ENCODE results near the gene LRRC4C. TPM values are rescaled to one million over a fixed set of nuclear protein-coding genes. Genes with fewer than 3 reads are reported as not detected.

The LRRC4C gene
- total and polyA plus RNA-seq, 2 donors (not counting 3 experiments of a cell fraction or from before 2014, with no cell fraction given), result not detected

DNA sequence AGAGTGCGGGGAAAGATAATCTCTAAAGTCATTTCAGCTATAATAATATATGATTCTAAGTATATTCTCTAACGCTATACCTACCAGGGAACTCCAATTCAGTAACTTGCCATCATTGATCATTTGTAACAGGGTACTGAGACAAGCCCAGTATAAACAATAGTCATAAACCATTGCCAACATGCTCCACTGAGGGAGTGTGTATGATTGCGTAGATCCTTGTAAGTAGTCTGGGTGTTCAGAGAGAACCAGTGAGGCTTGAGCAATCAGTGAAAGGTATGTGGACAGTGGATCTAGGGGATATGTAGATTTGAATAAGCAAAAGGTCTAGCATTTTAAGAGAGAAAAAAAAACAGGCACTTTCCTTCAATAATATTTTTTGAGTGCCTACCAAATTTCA, 1326.0 kb downstream of the LRRC4C start:
- H3K9me1 ChIP-seq (replicated peaks; ENCODE audit: control insufficient read depth, extremely low read depth, insufficient read depth, low read length), result no peaks in the 10 kb centered on the region
- no peak overlapping the region for H3K9ac ChIP-seq (replicated peaks; ENCODE audit: extremely low read depth, insufficient read depth, low read length)
- dilution Hi-C loops (cut with MboI; ENCODE audit: extremely low pct_ligation_motif_present, low sequenced_read_pairs) (no loop called here), intact Hi-C loops (cut with micrococcal nuclease) (no loop called here)
- no peaks in the 10 kb centered on the region for H3K9me3 ChIP-seq (replicated peaks; ENCODE audit: control insufficient read depth, insufficient read depth, low read length)
- H3K27me3 ChIP-seq (ENCODE audit: control insufficient read depth in 2 of 2, insufficient read depth in 2 of 2, low read length in 2 of 2), result no peaks in the 10 kb centered on the region
- DNase-seq (ENCODE audit: low read depth, low spot score) (no peak), FAIRE-seq (no peak)
- no TSS peak for BruUV-seq (replicated peaks)
- POLR2A ChIA-PET, result no interaction called here
- no peak overlapping the region for H2AFZ ChIP-seq (ENCODE audit: low read depth, low read length)
- H3K4me2 ChIP-seq (ENCODE audit: insufficient read depth, low read length), result no peak overlapping the region
- TF ChIP-seq, protein P1, sequence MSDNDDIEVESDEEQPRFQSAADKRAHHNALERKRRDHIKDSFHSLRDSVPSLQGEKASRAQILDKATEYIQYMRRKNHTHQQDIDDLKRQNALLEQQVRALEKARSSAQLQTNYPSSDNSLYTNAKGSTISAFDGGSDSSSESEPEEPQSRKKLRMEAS (IDR thresholded peaks at IDR 0.05; ENCODE audit: insufficient read depth, insufficient read length), result no peak
- TF ChIP-seq MYC (IDR thresholded peaks at IDR 0.05; ENCODE audit: low read depth, low read length) (no peak), FOS (IDR thresholded peaks at IDR 0.05; ENCODE audit: borderline replicate concordance, insufficient read depth, low read length) (no peak), EZH2 (IDR thresholded peaks at IDR 0.05; ENCODE audit: borderline replicate concordance, low read depth, low read length, severe bottlenecking) (no peak), GATA2 (IDR thresholded peaks at IDR 0.05; ENCODE audit: insufficient read depth, insufficient read length, low read depth, low read length) (no peak), POLR2A (IDR thresholded peaks at IDR 0.05; ENCODE audit: low read depth, low read length) (no peak), JUN (IDR thresholded peaks at IDR 0.05; ENCODE audit: borderline replicate concordance, insufficient read depth, insufficient read length, low read depth) (no peak), POLR2AphosphoS5 (IDR thresholded peaks at IDR 0.05; ENCODE audit: insufficient read depth, low read depth, low read length) (no peak)
- TF ChIP-seq, protein P2, sequence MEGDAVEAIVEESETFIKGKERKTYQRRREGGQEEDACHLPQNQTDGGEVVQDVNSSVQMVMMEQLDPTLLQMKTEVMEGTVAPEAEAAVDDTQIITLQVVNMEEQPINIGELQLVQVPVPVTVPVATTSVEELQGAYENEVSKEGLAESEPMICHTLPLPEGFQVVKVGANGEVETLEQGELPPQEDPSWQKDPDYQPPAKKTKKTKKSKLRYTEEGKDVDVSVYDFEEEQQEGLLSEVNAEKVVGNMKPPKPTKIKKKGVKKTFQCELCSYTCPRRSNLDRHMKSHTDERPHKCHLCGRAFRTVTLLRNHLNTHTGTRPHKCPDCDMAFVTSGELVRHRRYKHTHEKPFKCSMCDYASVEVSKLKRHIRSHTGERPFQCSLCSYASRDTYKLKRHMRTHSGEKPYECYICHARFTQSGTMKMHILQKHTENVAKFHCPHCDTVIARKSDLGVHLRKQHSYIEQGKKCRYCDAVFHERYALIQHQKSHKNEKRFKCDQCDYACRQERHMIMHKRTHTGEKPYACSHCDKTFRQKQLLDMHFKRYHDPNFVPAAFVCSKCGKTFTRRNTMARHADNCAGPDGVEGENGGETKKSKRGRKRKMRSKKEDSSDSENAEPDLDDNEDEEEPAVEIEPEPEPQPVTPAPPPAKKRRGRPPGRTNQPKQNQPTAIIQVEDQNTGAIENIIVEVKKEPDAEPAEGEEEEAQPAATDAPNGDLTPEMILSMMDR (IDR thresholded peaks at IDR 0.05; ENCODE audit: extremely low read depth in 1 of 2, insufficient read depth in 1 of 2, low read depth in 1 of 2, low read length in 2 of 2), result no peak
- CTCF ChIA-PET, result no interaction called here
- no peaks in the 10 kb centered on the region for H3K79me2 ChIP-seq (ENCODE audit: control insufficient read depth, insufficient read depth, low read length)
- H3K4me1 ChIP-seq (ENCODE audit: control insufficient read depth, extremely low read depth, insufficient read depth, low read length), result no peaks in the 10 kb centered on the region
- H3K27ac ChIP-seq (ENCODE audit: insufficient read depth, low read depth, low read length), result no peak overlapping the region
- no peaks in the 10 kb centered on the region for H4K20me1 ChIP-seq (replicated peaks; ENCODE audit: control insufficient read depth, extremely low read depth, insufficient read depth, low read length)
- H3K4me3 ChIP-seq (replicated peaks in 1 of 3; ENCODE audit: insufficient read depth in 1 of 3, low read depth in 1 of 3, low read length in 3 of 3), result no peak overlapping the region
- H3K36me3 ChIP-seq (ENCODE audit: control insufficient read depth in 2 of 2, extremely low read depth in 1 of 2, insufficient read depth in 2 of 2, low read length in 2 of 2), result no peaks in the 10 kb centered on the region

Measured in endothelial cell of umbilical vein (primary cell).